Uterus (tissue), 2 donors: Measurements from ENCODE around the gene SORBS1.

Experiments used
- POLR2A ChIP-seq, 2 donors: fragments of 450-650 bp; IDR thresholded peaks; one replicate each; pipeline ENCODE4 v1.6.1; 2016; ENCODE audit warnings: antibody characterized with exemption in 2 of 2, mild to moderate bottlenecking in 1 of 2, moderate library complexity in 1 of 2
- TF ChIP-seq, protein P1 (sequence below), 4 experiments: fragments of 200-600 bp in 2 of 4; fragments of 450-650 bp in 2 of 4; sonication (generic) in 2 of 4; IDR thresholded peaks; one replicate each; pipeline ENCODE4 v1.5.1; 2016 to 2019; ENCODE audit warnings: antibody characterized with exemption in 4 of 4, mild to moderate bottlenecking in 2 of 4, moderate library complexity in 1 of 4

DNA sequence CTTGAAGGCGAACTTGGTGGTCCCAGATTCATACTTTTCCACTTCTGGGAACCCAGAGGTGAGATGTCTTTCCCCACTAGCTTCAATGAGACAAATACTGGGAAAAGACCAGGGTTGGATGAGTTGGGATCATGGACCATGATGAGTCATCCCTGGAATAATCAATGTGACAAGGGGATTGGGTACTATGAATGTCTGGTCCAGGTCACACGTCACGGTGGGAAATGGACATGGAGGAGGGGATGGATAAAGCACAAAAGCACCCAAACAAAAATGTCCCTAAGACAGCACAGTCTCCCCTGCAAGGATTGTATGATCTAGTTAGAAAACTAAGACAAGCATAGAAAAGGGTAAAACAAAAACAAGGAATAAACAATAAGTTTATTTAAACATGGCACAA lies 12.4 kb upstream of the SORBS1 start:
- TF ChIP-seq, protein P1, sequence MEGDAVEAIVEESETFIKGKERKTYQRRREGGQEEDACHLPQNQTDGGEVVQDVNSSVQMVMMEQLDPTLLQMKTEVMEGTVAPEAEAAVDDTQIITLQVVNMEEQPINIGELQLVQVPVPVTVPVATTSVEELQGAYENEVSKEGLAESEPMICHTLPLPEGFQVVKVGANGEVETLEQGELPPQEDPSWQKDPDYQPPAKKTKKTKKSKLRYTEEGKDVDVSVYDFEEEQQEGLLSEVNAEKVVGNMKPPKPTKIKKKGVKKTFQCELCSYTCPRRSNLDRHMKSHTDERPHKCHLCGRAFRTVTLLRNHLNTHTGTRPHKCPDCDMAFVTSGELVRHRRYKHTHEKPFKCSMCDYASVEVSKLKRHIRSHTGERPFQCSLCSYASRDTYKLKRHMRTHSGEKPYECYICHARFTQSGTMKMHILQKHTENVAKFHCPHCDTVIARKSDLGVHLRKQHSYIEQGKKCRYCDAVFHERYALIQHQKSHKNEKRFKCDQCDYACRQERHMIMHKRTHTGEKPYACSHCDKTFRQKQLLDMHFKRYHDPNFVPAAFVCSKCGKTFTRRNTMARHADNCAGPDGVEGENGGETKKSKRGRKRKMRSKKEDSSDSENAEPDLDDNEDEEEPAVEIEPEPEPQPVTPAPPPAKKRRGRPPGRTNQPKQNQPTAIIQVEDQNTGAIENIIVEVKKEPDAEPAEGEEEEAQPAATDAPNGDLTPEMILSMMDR (IDR thresholded peaks at IDR 0.05), result no peak
- no peak for TF ChIP-seq POLR2A (IDR thresholded peaks at IDR 0.05)
